Skin of body (tissue), 2 donors: ENCODE data around the gene PSMD13. TPM values are rescaled to one million over a fixed set of nuclear protein-coding genes. Genes with fewer than 3 reads are reported as not detected.
"Not testable (repeated sequence)": the region's sequence is repeated elsewhere in the genome, so short reads cannot be mapped to it uniquely, and the experiment has no call there.

ENCODE experiments used
- DNase-seq: peaks from one replicate; lab custom pipeline; 2025; lab: John Stamatoyannopoulos, UW
- total RNA-seq: library from RNA; depleted of rRNA; stranded (reverse); fragments of >200 nt; gene quantifications from one replicate; pipeline ENCODE4 v1.2.3, GENCODE V29; 2014

The PSMD13 gene
- total RNA-seq, 1 donor from 2014 or later: 95.7 TPM

DNA sequence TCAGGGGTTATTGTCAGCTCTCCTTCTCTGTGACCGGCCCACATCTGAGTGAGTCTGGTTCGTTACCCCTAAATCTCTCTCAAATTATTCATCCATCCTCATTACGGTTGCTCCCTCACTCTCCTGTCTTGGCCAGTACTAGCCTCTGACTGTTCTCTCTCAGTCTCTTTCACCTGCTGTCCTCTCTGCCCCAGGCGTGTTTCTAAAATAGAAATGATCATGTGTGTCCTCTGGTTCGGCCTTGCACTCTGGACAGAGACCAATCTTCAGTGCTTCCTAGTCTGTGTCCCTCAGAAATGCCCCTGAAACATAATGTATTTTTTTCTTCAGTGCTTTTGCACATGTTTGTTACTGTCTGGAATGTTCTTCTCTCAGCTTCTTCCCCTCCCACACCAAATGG is 4.9 kb downstream of the PSMD13 start:
- DNase-seq: no peak

DNA sequence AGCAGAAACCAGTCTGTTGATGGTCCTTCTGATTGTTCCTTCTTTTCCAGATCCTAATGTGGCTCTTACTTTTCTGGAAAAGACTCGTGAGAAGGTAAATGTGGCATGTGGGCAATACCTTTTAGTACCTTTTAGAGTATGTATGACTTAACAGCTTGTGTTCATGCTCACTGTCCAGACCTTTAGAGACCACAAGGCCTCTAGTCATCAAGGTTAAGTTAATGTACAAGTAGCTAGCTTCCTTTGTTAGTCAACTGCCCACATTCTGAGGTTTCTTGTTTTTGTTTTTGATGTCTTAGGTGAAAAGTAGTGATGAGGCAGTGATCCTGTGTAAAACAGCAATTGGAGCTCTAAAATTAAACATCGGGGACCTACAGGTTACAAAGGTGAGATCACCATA is 7.6 kb downstream of the PSMD13 start:
- DNase-seq: no peak

DNA sequence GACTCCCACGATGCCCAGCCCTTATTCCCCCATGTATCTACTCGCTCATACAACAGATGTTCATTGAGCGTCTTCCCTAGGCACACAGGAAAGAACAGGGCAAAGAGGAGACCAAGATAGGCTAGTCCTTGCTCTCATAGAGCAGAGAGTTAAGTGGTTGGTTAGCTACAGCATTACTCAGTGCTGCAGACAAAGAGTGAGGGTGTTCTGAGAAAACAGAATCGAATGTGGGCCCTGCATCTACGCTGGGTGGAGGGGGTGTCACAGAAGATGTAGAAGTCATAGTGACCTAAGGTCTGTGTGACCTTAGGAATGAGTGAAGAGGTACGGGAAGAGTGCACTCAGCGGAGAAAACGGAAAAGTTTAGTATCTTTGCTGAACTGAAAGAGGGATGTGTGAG is 12.3 kb downstream of the PSMD13 start:
- DNase-seq: no peak

DNA sequence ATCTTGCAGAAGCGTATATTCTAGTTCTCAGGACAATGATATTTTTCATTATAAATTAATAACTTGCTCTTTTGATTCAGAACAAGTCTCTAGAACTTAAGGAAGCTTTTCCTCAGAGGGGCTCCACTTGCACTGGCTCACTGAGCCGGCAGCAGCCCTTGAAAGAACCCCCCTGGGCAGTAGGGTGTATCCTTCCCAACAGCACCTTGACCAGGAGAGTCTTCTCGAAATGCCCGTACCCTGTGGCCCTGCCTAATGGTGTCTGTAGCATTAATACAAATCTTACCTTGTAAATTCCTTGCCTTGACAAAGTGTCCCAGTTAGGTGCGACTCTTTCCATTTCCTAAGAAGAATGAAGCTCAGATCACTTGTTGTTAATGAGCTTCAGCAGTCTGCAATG is 13.5 kb downstream of the PSMD13 start:
- no peak for DNase-seq

DNA sequence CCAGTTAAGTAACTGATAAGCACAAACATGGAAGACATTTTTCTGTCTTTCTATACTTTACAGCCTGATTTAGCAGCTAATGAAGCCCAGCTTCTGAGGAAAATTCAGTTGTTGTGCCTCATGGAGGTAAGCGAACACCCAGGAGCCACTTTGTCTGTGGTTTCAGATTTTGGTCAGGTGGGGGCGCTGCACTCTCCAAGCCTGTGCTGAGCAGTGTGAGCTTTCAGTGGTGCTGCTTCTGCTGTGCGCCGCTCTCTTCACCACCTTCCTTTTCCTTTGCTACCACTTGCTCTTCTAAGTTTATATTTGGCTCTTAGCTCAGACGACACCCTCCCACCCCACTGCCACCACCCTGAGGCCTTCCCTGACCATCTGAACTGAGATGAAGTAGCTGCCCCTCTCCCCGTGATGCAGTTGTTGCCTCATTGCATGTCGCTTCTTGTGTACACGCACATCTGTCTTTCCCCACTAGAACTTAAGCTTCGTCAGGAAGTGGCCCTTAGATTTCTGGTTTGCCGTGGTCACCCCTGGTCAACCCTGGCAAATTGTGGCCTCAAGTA is 14.0 kb downstream of the PSMD13 start:
- DNase-seq: no peak

DNA sequence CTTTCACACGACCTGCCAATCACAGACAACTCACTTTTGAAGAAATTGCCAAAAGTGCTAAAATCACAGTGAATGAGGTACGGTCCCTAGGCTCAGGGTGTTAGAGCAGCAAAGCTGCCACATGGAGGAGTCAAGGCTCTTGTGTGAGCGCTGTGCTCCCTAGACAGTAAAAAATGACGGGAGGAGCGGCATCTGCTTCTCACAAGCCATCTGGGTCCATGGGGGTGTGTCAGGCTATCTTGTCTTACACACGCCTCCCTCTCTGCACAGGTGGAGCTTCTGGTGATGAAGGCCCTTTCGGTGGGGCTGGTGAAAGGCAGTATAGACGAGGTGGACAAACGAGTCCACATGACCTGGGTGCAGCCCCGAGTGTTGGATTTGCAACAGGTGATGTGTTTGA is 14.8 kb downstream of the PSMD13 start:
- no peak for DNase-seq

DNA sequence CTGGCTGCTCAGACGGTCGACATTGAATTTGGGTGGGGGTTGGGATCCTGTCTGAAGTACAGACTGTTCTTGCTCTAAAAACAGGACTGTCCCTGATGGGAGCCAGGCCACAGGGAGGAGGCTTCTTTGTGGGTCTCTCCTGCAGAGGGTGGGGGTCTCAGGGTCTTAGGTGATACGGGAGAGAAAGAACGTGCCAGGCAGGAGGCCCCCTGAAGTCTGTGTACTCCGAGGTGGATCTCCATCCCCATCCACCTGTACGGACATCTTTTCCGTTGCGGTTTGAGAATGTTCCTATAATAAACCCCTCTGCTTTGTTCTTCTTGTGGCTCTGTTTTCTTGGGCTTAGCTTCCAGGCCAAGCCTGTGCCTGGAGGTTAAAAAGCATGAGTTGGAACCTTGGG is 15.9 kb downstream of the PSMD13 start:
- no peak for DNase-seq

DNA sequence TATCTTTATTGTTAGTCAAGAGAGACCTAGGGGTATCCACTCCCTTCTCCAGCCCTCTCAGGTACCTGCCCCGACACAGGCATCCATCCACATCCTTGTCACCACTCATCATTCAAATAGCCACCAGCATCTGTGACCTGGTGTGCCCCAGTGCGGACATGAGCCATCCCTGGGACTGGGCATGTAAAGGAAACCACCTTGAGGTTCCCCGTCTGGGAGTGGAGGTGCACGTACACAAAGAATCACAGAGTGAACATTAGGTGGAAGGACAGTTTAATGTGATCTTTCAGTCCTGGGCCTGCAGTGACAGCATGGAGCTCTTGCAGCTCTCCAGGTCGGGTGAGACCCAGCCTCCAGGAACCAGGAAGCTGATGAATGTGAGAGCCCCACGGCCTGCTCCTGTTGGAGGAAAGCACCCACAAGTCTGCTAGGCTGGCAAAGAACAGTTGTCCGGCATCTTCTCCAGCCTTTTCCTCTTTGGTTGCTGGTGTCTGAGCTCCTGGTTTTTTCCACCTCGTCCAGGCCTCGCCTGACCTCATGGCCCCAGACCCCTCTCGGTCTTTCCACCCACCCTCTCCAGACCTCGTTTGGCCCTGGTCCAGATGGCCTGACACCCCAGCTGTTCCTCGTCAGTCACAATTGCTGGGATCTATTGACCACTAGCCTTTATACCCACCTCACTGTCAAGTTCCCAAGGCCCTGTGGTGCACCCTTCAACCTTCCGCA is 16.5 kb downstream of the PSMD13 start:
- no peak for DNase-seq

DNA sequence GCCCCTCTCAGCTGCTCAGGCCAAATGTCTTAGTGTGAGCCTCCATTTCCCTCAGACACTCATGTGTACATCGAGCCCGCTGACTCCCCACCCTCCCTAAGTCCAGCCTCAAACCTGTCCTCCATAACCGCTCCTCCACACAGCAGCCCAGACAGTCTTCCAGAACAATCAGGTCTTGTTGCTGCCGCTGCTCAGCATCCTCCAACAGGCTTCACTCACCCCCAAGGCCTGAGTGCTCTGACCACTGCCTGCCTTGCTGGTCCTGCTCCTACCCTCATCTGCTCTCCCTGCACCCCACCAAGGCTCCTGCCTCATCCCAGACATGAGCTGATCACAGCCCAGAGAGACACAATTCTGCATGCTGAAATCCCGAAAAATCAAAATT is 17.1 kb downstream of the PSMD13 start:
- no peak for DNase-seq

DNA sequence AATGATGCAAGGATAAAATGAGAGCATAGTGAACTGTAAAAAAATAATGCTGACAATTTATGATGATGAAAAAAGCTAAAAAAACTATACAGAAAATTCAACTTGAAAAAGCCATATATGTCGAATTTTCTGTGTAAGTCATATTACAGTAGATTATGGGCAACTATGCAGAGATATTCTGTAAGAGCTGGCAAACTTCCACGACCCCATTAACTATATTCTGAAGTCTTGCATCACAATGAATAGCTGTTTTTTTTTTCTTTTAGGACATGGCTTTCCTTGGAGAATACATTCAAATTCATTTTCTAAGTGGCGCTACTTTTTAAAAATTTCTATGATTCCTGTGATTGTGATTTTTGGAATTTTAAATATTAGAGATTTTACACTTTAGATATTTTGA is 18.4 kb downstream of the PSMD13 start:
- DNase-seq: no peak

DNA sequence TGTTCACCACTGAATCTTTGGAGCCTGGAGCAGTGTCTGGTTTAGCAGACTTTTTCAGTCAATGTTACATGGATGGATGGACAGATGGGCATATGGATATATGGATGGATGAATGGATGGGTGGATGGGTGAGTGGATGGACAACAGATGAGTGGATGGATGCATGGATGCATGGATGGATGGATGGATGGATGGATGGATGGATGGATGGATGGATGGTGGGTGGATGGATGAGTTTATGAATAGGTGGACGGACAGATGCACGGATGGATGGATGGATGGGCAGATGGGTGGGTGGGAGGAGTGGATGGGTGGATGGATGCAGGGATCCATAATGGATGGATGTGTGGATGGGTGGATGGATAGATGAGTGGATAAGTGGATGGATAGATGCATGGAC is 19.0 kb downstream of the PSMD13 start:
- DNase-seq: no peak

DNA sequence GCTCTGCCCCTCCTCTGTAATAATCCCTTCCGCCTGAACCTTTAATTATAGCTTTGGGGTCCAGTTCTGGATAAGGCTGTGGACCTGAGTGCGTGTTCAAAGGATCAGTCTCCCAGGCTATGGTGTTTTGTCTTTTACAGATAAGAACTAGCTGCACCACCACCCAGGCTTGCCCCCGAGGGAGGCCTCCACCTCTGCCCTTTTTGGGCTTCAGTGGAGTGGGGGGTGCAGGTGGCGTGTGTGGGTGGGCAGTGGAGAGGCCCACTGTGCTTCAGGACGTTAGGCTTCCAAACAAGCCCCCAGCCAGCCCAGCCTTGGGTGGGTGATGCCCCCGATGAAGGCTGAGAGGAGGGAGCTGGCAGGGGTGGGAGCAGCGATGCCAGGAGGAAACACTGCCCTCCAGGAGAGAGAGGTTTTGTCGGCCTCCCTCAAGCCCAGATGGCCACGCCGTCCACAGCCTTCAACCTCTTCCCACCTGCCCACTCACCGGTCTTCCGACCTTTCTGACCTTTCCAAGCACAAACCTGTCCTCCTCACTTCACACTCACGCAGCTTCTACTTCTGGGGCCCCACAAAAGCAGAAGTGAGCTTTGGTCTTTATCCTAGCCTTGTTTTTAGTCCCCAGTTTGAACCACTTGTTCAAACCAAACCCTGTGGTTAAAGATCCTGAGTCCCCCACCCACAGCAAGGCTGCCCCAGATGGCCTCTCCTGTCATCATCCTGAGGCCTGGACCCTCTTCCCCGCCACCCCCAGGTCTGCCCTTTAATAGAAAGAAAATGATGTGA is 20.4 kb downstream of the PSMD13 start:
- no peak for DNase-seq

DNA sequence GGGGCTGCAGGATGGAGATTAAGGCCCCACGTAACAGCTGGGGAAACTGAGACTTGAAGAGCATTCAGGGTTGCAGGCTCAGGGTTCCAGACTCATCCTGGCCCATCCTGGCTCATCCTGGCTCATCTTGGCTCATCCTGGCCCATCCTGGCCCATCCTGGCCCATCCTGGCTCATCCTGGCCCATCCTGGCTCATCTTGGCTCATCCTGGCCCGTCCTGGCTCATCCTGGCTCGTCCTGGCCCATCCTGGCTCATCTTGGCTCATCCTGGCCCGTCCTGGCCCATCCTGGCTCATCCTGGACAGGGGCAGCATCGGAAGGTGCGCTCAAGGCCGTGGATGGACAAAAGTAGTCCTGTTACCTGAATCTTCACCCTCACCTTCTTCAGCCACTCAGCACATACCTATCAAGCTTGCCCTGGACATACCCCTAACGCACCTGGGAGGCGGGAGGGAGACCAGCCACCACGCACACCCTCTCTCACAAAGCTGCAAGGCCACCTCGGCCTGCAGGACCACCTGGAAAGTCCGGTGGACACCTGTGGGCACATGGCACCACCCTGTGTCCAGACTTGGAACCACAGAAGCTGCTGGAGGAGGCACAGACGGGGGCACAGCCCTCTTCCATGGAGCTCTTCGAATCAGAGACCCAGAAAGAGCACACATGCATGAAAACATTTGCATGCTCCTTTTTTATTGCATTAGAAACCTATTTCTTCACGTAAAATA is 21.2 kb downstream of the PSMD13 start:
- no peak for DNase-seq

DNA sequence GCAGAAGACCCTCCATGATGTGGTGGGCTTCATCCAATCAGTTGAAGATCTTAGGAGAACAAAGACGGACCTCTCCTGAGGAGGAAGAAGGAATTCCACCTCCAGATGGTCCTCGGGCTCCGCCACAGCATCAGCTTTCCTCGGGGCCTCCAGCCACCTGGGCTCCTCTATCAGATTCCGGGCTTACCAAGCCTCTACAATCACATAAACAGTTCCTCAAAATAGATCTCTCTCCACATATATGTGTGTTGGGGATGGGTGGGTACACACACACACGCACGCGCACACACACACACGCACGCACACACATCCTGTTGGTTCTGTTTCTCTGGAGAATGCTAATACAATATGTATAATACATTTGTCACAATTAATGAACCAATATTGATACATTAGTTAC is 22.6 kb downstream of the PSMD13 start:
- no peak for DNase-seq

DNA sequence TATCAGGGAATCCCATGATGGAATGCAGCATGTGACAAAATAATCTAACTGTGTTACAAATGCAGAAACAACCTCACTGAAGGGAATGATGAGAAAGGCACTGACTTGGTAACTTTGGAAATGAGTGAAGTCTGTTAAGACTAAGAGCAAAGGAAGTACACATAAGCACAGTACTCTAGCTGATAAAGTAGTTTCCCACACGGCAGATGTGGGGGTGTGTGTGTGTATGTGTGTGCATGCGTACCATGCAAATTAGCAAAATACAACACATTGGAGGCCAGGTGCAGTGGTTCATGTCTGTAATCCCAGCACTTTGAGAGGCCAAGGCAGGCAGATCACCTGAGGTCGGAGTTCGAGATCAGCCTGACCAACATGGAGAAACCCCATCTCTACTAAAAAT is 24.8 kb downstream of the PSMD13 start:
- no peak for DNase-seq

DNA sequence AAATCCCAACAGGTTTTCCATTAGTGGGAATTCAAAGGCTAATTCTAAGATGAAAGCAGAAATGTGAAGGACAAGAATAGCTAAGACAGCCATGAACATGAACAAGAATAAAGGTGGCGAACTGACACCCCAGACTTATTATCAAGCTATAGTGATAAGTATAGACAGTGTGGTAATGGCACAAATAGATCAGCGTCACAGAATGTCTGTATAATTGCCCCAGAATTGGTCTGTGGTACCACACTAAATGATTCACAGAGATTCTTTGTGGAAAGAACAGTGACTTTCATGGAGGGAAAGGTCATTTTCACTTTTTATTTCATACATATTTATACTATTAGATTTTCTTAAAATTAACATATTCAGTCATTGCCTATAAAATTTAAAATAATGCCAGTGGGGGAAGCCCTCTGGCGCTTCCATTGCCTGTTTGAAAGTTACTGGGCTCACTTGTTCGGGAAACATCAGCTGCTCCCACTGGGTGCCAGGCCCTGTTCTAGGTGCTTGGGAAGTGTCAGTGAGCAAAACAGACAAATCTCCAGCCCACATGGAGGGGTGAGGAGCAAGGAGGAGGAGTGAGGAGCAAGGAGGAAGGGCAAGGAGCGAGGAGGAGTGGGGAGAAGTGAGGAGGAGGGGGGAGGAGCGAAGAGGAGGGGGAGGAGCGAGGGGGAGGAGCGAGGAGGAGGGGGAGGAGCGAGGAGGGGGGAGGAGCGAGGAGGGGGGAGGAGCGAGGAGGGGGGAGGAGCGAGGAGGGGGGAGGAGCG is 30.1 kb downstream of the PSMD13 start:
- DNase-seq: no peak

DNA sequence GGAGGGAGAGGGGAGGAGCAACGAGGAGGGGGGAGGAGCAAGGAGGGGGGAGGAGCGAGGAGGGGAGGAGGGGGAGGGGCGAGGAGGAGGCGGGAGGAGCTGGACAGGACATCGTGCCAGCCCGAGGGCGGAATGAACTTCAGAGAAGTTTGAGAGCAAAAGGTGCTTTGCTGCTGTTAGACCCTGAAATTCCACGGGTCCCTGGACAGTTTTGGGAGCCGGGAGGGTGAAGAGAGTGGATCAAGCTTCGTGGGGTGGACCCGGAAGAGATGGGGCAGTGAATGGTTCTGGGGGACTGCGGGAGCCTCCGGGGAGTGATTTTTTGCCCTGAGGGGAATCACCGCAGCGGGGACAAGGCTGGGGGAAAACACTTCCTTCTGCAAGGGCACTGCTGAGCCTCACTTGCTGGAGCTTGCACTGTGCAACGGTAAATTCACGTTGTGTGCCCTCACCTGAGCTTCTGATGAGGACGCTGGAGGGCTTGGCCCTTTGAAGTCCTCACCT is 30.8 kb downstream of the PSMD13 start:
- no peak for DNase-seq

DNA sequence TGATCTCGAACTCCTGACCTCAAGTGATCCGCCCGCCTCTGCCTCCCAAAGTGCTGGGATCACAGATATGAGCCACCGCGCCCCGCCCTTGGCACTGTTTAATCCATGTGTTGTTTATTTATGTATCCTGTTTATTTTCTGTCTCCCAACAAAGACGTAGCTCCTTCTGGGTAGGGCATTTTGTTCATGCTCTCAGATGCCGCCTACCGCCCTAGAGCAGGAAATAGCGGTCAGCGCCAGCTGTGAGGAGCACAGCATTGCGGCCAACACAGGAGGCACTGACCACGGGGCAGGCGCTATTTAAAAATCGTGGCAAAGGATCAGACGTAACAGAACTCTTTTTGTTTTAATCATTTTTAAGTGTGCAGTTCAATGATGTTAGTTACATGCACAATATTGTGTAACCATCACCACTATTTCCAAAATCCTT is 32.0 kb downstream of the PSMD13 start:
- DNase-seq: not testable (repeated sequence)

DNA sequence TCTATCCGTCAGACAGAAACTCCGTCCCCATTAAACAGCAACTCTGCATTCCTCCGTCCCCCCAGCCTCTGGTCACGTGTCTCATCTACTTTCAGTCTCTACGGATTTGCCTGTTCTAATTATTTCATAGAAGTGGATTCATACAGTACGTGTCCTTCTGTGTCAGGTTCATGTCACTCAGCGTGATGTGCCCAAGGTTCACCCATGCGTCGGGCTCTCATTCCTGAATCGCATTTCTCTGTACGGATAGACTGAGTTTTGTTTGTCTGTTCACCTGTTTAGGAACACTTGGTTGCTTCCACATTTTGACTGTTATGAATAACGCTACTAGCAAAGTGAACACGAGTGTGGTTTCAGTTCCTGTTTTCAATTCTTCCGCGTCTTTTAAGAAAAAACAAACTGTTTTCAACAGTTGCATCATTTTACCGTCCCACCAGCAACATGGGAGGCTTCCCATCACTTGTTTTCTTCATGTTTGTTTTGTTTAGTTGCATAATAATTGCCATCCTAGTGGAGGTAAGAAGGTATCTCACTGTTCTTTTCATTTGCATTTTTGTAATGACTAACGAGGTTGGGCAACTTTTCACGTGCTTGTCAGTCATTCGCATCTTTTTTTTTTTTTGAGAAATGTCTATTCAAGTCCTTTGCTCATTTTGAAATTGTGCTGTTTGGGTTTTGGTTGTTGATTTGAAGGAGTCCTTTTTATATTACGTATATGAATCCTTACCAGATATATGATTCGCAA is 32.5 kb downstream of the PSMD13 start:
- peak; percentile 15 for DNase-seq
